NCI-H1436 (cell line): ENCODE results near the gene TNFRSF18.
A peak's percentile ranks its signal among the peaks of the same experiment; 100 is the strongest.

Experiments used
- DNase-seq: peaks from one replicate; lab custom pipeline; 2025; lab: John Stamatoyannopoulos, UW

Gene TNFRSF18

GRCh38 chr1:1164701-1165451 lies 41.5 kb downstream of the TNFRSF18 start:
- no peak for DNase-seq

- DNase-seq = no peak
Measured at GRCh38 chr1:1164361-1164700, 42.1 kb downstream of the TNFRSF18 start.

- DNase-seq = no peak
Measured at GRCh38 chr1:1163538-1164070, 42.8 kb downstream of the TNFRSF18 start.

GRCh38 chr1:1162597-1163537 lies 43.5 kb downstream of the TNFRSF18 start:
- DNase-seq = peak; percentile 93

- DNase-seq = peak; percentile 84
Measured at GRCh38 chr1:1161683-1162079, 44.7 kb downstream of the TNFRSF18 start.

GRCh38 chr1:1161078-1161682 lies 45.2 kb downstream of the TNFRSF18 start:
- no peak for DNase-seq

- no peak for DNase-seq
Measured at GRCh38 chr1:1160281-1160930, 46.0 kb downstream of the TNFRSF18 start.

GRCh38 chr1:1157914-1158710 lies 48.3 kb downstream of the TNFRSF18 start:
- no peak for DNase-seq

- DNase-seq = peak; percentile 83
Measured at GRCh38 chr1:1157426-1157913, 48.9 kb downstream of the TNFRSF18 start.

- no peak for DNase-seq
Measured at GRCh38 chr1:1157033-1157365, 49.4 kb downstream of the TNFRSF18 start.

- no peak for DNase-seq
Measured at GRCh38 chr1:1156140-1157032, 50.0 kb downstream of the TNFRSF18 start.

GRCh38 chr1:1155258-1155657 lies 51.1 kb downstream of the TNFRSF18 start:
- no peak for DNase-seq

GRCh38 chr1:1153874-1154273 lies 52.5 kb downstream of the TNFRSF18 start:
- no peak for DNase-seq
